ENCODE data around the gene B4GALNT2. TPM values are rescaled to one million over a fixed set of nuclear protein-coding genes. Genes with fewer than 3 reads are reported as not detected.

Gene B4GALNT2
- total and polyA plus RNA-seq, 2 of the 8 experiments (the other 6 are each of a cell fraction or from before 2014, with no cell fraction given) = not detected

DNA sequence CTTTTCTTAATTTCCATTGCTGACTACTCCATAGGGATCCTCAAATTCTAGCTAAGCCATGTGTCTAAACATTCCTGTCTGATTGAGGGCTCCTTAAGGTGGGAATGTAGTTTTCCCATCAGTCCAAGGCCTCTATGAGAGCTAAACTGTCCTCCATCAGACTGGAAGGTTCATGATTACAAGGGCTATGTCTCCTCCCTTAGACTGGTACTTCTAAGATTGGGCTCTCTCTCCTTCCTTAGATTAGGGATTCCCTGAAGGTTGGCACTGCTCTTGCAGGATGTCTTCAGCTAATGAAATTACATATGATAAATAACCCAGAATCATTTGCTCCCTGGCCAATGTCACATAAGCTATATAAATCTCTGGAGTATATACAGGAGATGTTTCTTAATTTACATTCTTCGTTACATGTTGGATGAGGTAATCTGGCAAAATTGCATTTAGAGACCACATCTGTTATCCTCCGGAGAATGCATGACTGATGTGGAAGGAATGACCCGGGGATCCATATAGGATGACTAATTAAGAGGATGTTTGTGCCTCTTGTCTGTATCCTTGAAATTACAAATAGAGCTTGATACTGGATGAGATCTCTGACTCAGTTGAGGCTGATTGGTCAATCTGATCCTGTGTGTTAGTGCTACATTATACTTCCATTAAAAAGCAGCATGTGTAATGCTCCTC is 14.2 kb downstream of the B4GALNT2 start:
- H3K18ac ChIP-seq (ENCODE audit: extremely low read depth, low read length) = no peak overlapping the region
- H2BK5ac ChIP-seq (ENCODE audit: low read depth, low read length) = no peak overlapping the region
- no peak overlapping the region for H2BK12ac ChIP-seq (ENCODE audit: low read depth, low read length)
- no peak overlapping the region for H3K27ac ChIP-seq (ENCODE audit: low read depth, low read length)
- no peaks in the 10 kb centered on the region for H3K23me2 ChIP-seq (ENCODE audit: low read depth, low read length)
- no peak overlapping the region for H4K91ac ChIP-seq (replicated peaks; ENCODE audit: insufficient read length, low read length)
- H2BK120ac ChIP-seq (replicated peaks; ENCODE audit: low read depth, low read length) = no peak overlapping the region
- H2BK20ac ChIP-seq (ENCODE audit: low read length) = no peak overlapping the region
- no peaks in the 10 kb centered on the region for H3K9me3 ChIP-seq (ENCODE audit: insufficient read depth in 2 of 2, low read depth in 1 of 2, low read length in 1 of 2)
- no peak for DNase-seq (ENCODE audit: low read depth in 1 of 2, low spot score in 2 of 2)
- H4K20me1 ChIP-seq (replicated peaks in 1 of 2; ENCODE audit: control insufficient read depth in 1 of 2, insufficient read depth in 2 of 2, low read length in 2 of 2) = no peaks in the 10 kb centered on the region
- no peak overlapping the region for H3K4me2 ChIP-seq (ENCODE audit: insufficient read depth in 1 of 2, low read depth in 2 of 2, low read length in 2 of 2)
- H2BK15ac ChIP-seq (ENCODE audit: low read length) = no peak overlapping the region
- no peak overlapping the region for H3K4ac ChIP-seq (replicated peaks; ENCODE audit: insufficient read length, low read depth, low read length)
- no peak overlapping the region for H4K8ac ChIP-seq (ENCODE audit: extremely low read depth, insufficient read depth, low read length)
- no peak overlapping the region for H2AK5ac ChIP-seq (ENCODE audit: low read depth, low read length)
- no peaks in the 10 kb centered on the region for H3K36me3 ChIP-seq (ENCODE audit: control insufficient read depth in 2 of 4, insufficient read depth in 4 of 4, low read length in 3 of 4)
- no peak overlapping the region for H3K23ac ChIP-seq (ENCODE audit: insufficient read length)
- H3K79me2 ChIP-seq (ENCODE audit: control insufficient read depth in 1 of 2, insufficient read depth in 2 of 2, low read length in 2 of 2) = no peaks in the 10 kb centered on the region
- no peaks in the 10 kb centered on the region for H3K27me3 ChIP-seq (replicated peaks in 1 of 4; ENCODE audit: control insufficient read depth in 3 of 4, extremely low read depth in 1 of 4, insufficient read depth in 3 of 4, low read length in 3 of 4)
- FAIRE-seq = no peak
- no peak overlapping the region for H3K4me3 ChIP-seq (ENCODE audit: extremely low read depth in 1 of 4, insufficient read depth in 2 of 4, low read depth in 3 of 4, low read length in 4 of 4)
- no peak overlapping the region for H4K5ac ChIP-seq (ENCODE audit: insufficient read length, low read depth, low read length)
- no peak overlapping the region for H3K9ac ChIP-seq (replicated peaks in 1 of 4; ENCODE audit: extremely low read depth in 1 of 4, low read depth in 3 of 4, low read length in 3 of 4)
- ChIA-PET CTCF (ENCODE audit: partially characterized antibody) (interaction anchor here (1.0 to 1.4 kb wide), 2 partner anchors 33 to 78 kb away, joined by 3 to 4 read pairs; no protein-coding TSS in a partner anchor), POLR2A (ENCODE audit: partially characterized antibody) (no interaction called here)
- no peak overlapping the region for H3K56ac ChIP-seq (replicated peaks; ENCODE audit: insufficient read length, low read depth, low read length)
- no peaks in the 10 kb centered on the region for H3K79me1 ChIP-seq (ENCODE audit: low read depth, low read length)
- H3K4me1 ChIP-seq (replicated peaks in 1 of 4; ENCODE audit: control insufficient read depth in 3 of 4, insufficient read depth in 4 of 4, low read length in 3 of 4) = no peaks in the 10 kb centered on the region
- no peak overlapping the region for H3K14ac ChIP-seq (ENCODE audit: insufficient read length)
- H2AFZ ChIP-seq (ENCODE audit: low read length) = no peak overlapping the region
- WGBS, 2 experiments (ENCODE audit: extremely low coverage in 1 of 2, insufficient coverage in 1 of 2, insufficient read length in 1 of 2, insufficient replicate concordance in 2 of 2, low coverage in 1 of 2, low lambda C conversion rate in 2 of 2, missing lambda C conversion rate in 1 of 2) = 87% methylated on average over 3 of the region's 3 CpGs; no CpG with 5 or more reads in 1 of the 2 experiments
- TF ChIP-seq BACH1 (IDR thresholded peaks at IDR 0.05; ENCODE audit: low read length) (no peak), CREB1 (IDR thresholded peaks at IDR 0.05) (no peak), EZH2 (IDR thresholded peaks at IDR 0.05; ENCODE audit: low read depth, low read length, severe bottlenecking) (no peak), ZNF274 (IDR thresholded peaks at IDR 0.05; ENCODE audit: borderline replicate concordance, extremely low read depth, low read length) (no peak), POLR2A (IDR thresholded peaks at IDR 0.05; ENCODE audit: control extremely low read depth in 1 of 2, low read depth in 2 of 2, low read length in 2 of 2) (no peak), HDAC2 (IDR thresholded peaks at IDR 0.05; ENCODE audit: borderline replicate concordance in 1 of 2, low read depth in 2 of 2, low read length in 2 of 2) (no peak), ASH2L (IDR thresholded peaks at IDR 0.05; ENCODE audit: low read length) (no peak), TEAD4 (IDR thresholded peaks at IDR 0.05; ENCODE audit: low read depth, low read length) (no peak), TCF12 (IDR thresholded peaks at IDR 0.05; ENCODE audit: low read depth, low read length) (no peak), POU5F1 (IDR thresholded peaks at IDR 0.05; ENCODE audit: low read depth, low read length) (no peak), RNF2 (IDR thresholded peaks at IDR 0.05; ENCODE audit: borderline replicate concordance, low read depth, low read length, missing control alignments, poor library complexity, severe bottlenecking) (no peak), RAD21 (IDR thresholded peaks at IDR 0.05 in 1 of 2, conservative IDR thresholded peaks at IDR 0.05 in 1 of 2; ENCODE audit: low read depth in 2 of 2, low read length in 2 of 2) (no peak), KDM5A (IDR thresholded peaks at IDR 0.05; ENCODE audit: low read length) (no peak), SUZ12 (IDR thresholded peaks at IDR 0.05; ENCODE audit: low read length) (no peak)
